T-cell (primary cell): ENCODE results near the gene LHFPL2. TPM values are rescaled to one million over a fixed set of nuclear protein-coding genes. Genes with fewer than 3 reads are reported as not detected.

ENCODE experiments used
- ATAC-seq, 4 experiments: fragments of 200-7000 bp in 3 of 4; fragments of 150-1000 bp in 1 of 4; cut with Tn5 transposase; replicated peaks in 1 of 4; 1 replicate in 3 of 4; 2 replicates in 1 of 4; pipeline ENCODE4 v1.10.0; 2021; ENCODE audit warnings: moderate library complexity in 3 of 4, mild to moderate bottlenecking in 2 of 4, moderate number of reproducible peaks in 1 of 4
- CTCF ChIA-PET, 2 donors: fragments of 300-600 bp; sonication (Branson Sonifier 250); formaldehyde crosslinking; loops; one replicate each; lab custom pipeline; 2022; ENCODE audit warnings: antibody characterized with exemption in 2 of 2; lab: Charles Lee
- POLR2A ChIA-PET, 2 donors: fragments of 300-600 bp; sonication (Branson Sonifier 250); formaldehyde crosslinking; loops; one replicate each; lab custom pipeline; 2022; ENCODE audit warnings: antibody characterized with exemption in 2 of 2; lab: Charles Lee
- DNase-seq, 35 experiments: peaks; one replicate each; pipeline versions ENCODE4 v3.0.0 to v3.0.0-alpha.2; 2013 to 2023
- H3K27ac ChIP-seq: one replicate; pipeline ENCODE4 v1.5.1; 2013; ENCODE audit warnings: low read length
- H3K27me3 ChIP-seq, 2 experiments: replicated peaks in 1 of 2; 1 replicate in 1 of 2; 2 replicates in 1 of 2; pipeline versions ENCODE4 v1.6.1 to v1.7.0; 2013; ENCODE audit warnings: low read length in 1 of 2, mixed read lengths in 1 of 2; ENCODE audit not compliant: control insufficient read depth in 2 of 2, insufficient read depth in 2 of 2; ENCODE audit errors: extremely low read depth in 1 of 2
- H3K36me3 ChIP-seq, 2 donors: 1 replicate in 1 of 2; 2 replicates in 1 of 2; pipeline versions ENCODE4 v1.6.1 to v1.7.0; 2013; ENCODE audit warnings: low read length in 1 of 2; ENCODE audit not compliant: control insufficient read depth in 2 of 2, insufficient read depth in 1 of 2; ENCODE audit errors: extremely low read depth in 1 of 2
- H3K4me1 ChIP-seq, 2 experiments: 1 replicate in 1 of 2; 2 replicates in 1 of 2; pipeline versions ENCODE4 v1.6.1 to v1.7.0; 2013; ENCODE audit warnings: low read length in 2 of 2, mixed read lengths in 1 of 2; ENCODE audit not compliant: insufficient read depth in 2 of 2, control insufficient read depth in 1 of 2; ENCODE audit errors: extremely low read depth in 1 of 2
- H3K4me3 ChIP-seq, 2 donors: 1 replicate in 1 of 2; 2 replicates in 1 of 2; pipeline versions ENCODE4 v1.5.1 to v1.7.0; 2013; ENCODE audit warnings: mild to moderate bottlenecking in 2 of 2, low read length in 1 of 2, moderate library complexity in 1 of 2; ENCODE audit not compliant: control insufficient read depth in 1 of 2; ENCODE audit errors: extremely low read depth in 1 of 2
- H3K9me3 ChIP-seq: 2 replicates; pipeline ENCODE4 v1.7.0; 2013
- H3K27ac Mint-ChIP-seq, 2 donors: one replicate each; pipeline ENCODE4 v1.8.0; 2020 to 2021; ENCODE audit warnings: mild to moderate bottlenecking in 2 of 2, mixed read lengths in 2 of 2
- H3K27me3 Mint-ChIP-seq, 2 donors: one replicate each; pipeline ENCODE4 v1.8.0; 2021 to 2022; ENCODE audit warnings: mixed read lengths in 2 of 2
- H3K36me3 Mint-ChIP-seq: one replicate; pipeline ENCODE4 v1.8.0; 2021; ENCODE audit warnings: mixed read lengths
- H3K4me1 Mint-ChIP-seq, 3 donors: one replicate each; pipeline ENCODE4 v1.8.0; 2020 to 2022; ENCODE audit warnings: mixed read lengths in 3 of 3, mild to moderate bottlenecking in 1 of 3
- H3K4me3 Mint-ChIP-seq, 3 donors: one replicate each; pipeline ENCODE4 v1.8.0; 2020 to 2022; ENCODE audit warnings: mild to moderate bottlenecking in 3 of 3, mixed read lengths in 3 of 3, moderate library complexity in 3 of 3
- H3K9me3 Mint-ChIP-seq, 3 donors: one replicate each; pipeline ENCODE4 v1.8.0; 2020 to 2022; ENCODE audit warnings: mixed read lengths in 3 of 3
- WGBS: methylation state at CpG from one replicate; pipeline ENCODE4 v1.1.5; 2013; ENCODE audit warnings: missing lambda C conversion rate; ENCODE audit not compliant: insufficient coverage; 5-methylcytosine and 5-hydroxymethylcytosine counted together
- total RNA-seq, 35 experiments: library from RNA in 6 of 35; stranded (reverse) in 6 of 35; fragments of 120-200 nt in 1 of 35; gene quantifications; one replicate each; pipeline versions ENCODE4 v1.2.1 to v1.2.4 and lab custom pipeline; 2013 to 2026

LHFPL2 gene
- total RNA-seq, 5 donors from 2014 or later (not counting 1 experiment from before 2014, with no cell fraction given), result 0.19 to 1.9 (median 0.82) TPM

DNA sequence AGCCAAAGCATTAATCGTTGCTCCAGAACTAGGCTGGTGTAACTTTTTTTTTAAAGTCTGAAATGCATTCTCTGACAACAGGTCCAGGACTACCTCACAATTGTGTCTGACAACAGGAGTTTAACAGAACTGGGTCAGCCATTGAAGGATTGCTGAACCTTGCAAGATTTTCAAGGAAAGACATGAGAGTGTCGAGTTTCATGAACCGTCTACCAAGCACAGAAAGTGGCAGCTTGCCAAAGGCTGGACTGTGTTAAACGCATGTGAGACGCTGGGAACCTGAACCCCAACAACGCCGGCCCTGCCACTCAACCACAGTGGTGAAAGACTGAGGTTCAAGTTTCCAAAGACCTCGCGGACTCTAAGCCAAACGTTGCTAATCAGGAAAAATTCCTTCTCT, 79.1 kb downstream of the LHFPL2 start:
- H3K27ac ChIP-seq, result no peak overlapping the region
- no peaks in the 10 kb centered on the region for H3K9me3 Mint-ChIP-seq
- CTCF ChIA-PET, result no interaction called here
- H3K4me1 Mint-ChIP-seq, result peaks cover 0 to 3% (median 0%) of the 10 kb centered on the region in 3 donors
- H3K27me3 ChIP-seq, result no peaks in the 10 kb centered on the region
- H3K27ac Mint-ChIP-seq, result no peak overlapping the region
- H3K4me3 Mint-ChIP-seq, result no peak overlapping the region
- peaks cover 8 to 9% of the 10 kb centered on the region in 2 donors for H3K27me3 Mint-ChIP-seq
- WGBS, result 93% methylated on average over 6 of the region's 10 CpGs
- no peak for DNase-seq
- H3K36me3 Mint-ChIP-seq, result no peaks in the 10 kb centered on the region
- ATAC-seq, result no peak
- H3K4me1 ChIP-seq, result no peaks in the 10 kb centered on the region
- POLR2A ChIA-PET, result no interaction called here
- no peak overlapping the region for H3K4me3 ChIP-seq
- no peaks in the 10 kb centered on the region for H3K9me3 ChIP-seq
- H3K36me3 ChIP-seq, result no peaks in the 10 kb centered on the region

DNA sequence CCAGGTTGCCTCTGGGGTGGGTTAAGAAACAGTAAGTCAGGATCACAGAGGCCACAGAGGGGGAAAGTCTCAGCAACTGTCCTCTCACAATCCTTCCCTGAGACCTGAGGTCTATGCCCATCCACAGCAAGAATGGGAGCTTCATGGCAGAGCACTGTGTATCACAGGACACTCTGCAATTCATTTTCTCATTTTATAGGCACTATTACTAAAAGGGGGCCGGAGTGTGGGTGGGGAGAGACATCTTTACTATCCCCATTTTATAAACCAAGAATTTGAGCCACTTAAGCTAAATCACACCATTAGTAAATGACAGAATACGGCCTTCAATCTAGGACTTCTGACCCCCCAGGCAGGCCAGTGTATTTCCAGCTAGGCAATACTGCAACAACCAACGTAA, 79.9 kb downstream of the LHFPL2 start:
- POLR2A ChIA-PET, result no interaction called here
- no peak overlapping the region for H3K4me3 ChIP-seq
- Mint-ChIP-seq H3K36me3 (no peaks in the 10 kb centered on the region), H3K27me3 (peaks cover 8 to 9% of the 10 kb centered on the region in 2 donors), H3K27ac (no peak overlapping the region), H3K4me3 (no peak overlapping the region), H3K9me3 (no peaks in the 10 kb centered on the region), H3K4me1 (no peaks in the 10 kb centered on the region)
- no peaks in the 10 kb centered on the region for H3K27me3 ChIP-seq
- CTCF ChIA-PET, result no interaction called here
- no peaks in the 10 kb centered on the region for H3K36me3 ChIP-seq
- H3K9me3 ChIP-seq, result no peaks in the 10 kb centered on the region
- no peak for ATAC-seq
- no peak for DNase-seq
- 95% methylated on average over 2 of the region's 3 CpGs for WGBS
- no peak overlapping the region for H3K27ac ChIP-seq
- H3K4me1 ChIP-seq, result no peaks in the 10 kb centered on the region

DNA sequence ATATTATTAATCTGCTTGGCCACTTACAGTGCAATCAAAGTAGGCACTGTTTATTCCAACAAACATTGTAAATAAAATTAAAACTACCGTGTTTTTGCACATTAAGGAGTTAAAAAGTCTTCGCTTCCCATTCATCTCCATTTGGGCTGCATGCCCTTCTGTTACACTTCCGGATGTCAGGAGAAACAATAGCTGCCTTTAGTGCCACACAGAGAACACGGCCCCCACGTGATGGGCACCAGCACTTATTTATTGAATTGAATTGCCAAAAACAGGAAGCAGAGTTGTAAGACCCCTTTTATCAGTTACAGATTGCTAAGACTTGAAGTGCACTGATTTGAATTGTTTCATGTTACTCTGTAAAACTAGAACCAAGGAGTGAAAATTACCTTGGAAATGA, 80.4 kb downstream of the LHFPL2 start:
- no peaks in the 10 kb centered on the region for H3K4me1 ChIP-seq
- no peaks in the 10 kb centered on the region for H3K27me3 ChIP-seq
- no peak for DNase-seq
- no peaks in the 10 kb centered on the region for H3K36me3 ChIP-seq
- H3K27me3 Mint-ChIP-seq, result peaks cover 8 to 9% of the 10 kb centered on the region in 2 donors
- H3K9me3 ChIP-seq, result no peaks in the 10 kb centered on the region
- no peak overlapping the region for H3K27ac Mint-ChIP-seq
- no peaks in the 10 kb centered on the region for H3K36me3 Mint-ChIP-seq
- CTCF ChIA-PET, result no interaction called here
- no peaks in the 10 kb centered on the region for H3K4me1 Mint-ChIP-seq
- no peak overlapping the region for H3K4me3 ChIP-seq
- POLR2A ChIA-PET, result no interaction called here
- no peak for ATAC-seq
- no peak overlapping the region for H3K27ac ChIP-seq
- WGBS, result 75% methylated on average over 2 of the region's 5 CpGs
- no peaks in the 10 kb centered on the region for H3K9me3 Mint-ChIP-seq
- no peak overlapping the region for H3K4me3 Mint-ChIP-seq

DNA sequence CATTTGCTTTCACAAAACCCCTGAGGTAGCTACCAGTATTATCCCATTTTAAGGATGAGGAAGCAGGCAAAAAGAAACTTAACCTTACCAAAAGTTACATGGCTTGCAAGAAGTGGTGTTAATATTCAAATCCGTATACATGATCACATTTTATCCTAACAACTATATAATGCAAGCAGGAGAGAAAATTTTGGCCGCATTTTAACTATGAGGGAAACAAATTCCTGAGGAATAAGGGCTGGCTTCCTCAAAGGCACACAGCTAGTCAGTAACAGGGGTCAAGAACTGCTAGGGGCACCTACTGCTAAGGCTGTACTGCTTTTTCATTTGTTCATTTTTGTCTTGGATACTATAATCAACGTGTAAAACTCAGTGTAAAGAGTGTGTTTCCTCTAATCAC, 81.0 kb downstream of the LHFPL2 start:
- H3K4me3 ChIP-seq, result no peak overlapping the region
- no peak for DNase-seq
- Mint-ChIP-seq H3K4me1 (no peaks in the 10 kb centered on the region), H3K27ac (no peak overlapping the region), H3K27me3 (peaks cover 8 to 12% of the 10 kb centered on the region in 2 donors), H3K36me3 (no peaks in the 10 kb centered on the region), H3K4me3 (no peak overlapping the region), H3K9me3 (no peaks in the 10 kb centered on the region)
- H3K27me3 ChIP-seq, result no peaks in the 10 kb centered on the region
- H3K27ac ChIP-seq, result no peak overlapping the region
- WGBS, result no CpG with 5 or more reads among the region's 3 CpGs
- H3K36me3 ChIP-seq, result no peaks in the 10 kb centered on the region
- ChIA-PET POLR2A (no interaction called here), CTCF (interaction anchor here in 1 of 2 donors (0.5 kb wide), 1 partner anchor 152 kb away, joined by 6 read pairs; no protein-coding TSS in a partner anchor)
- H3K4me1 ChIP-seq, result no peaks in the 10 kb centered on the region
- H3K9me3 ChIP-seq, result no peaks in the 10 kb centered on the region
- no peak for ATAC-seq

DNA sequence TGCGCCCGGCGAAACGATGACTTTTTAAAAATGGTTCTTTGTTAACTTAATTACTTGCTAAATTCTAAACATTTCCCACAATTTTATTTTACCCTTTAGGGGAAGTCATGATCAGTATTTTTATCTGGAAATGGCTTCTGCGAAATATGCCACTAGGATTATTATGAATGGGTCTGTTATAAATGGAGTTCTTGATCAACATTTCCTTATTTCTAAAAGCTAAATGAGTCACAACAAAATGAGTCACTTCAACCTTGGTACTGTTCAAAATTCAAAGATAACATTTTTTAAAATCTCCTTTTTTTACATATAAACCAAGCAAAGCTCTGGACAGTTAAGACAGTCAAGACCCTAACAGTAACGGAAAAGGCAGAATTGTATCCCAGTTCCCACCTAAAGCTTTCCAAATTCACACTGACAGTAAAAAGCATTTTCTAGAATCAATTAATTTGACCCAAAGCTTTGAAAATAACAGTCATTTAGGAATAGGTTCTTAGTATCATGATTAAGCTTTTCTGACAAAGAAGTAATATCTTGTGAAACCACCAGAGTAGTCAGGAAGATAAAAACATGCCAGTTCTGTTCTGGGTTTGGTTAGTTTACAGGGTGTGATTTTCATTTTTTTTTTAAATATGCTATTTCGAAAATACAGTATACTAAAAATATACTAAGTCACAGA, 81.7 kb downstream of the LHFPL2 start:
- ChIA-PET POLR2A (no interaction called here), CTCF (interaction anchor here in 1 of 2 donors (0.5 kb wide), 1 partner anchor 153 kb away, joined by 6 read pairs; no protein-coding TSS in a partner anchor)
- H3K4me1 Mint-ChIP-seq, result no peaks in the 10 kb centered on the region
- Histone ChIP-seq H3K36me3 (no peaks in the 10 kb centered on the region), H3K27me3 (no peaks in the 10 kb centered on the region), H3K4me3 (no peak overlapping the region), H3K27ac (no peak overlapping the region), H3K9me3 (no peaks in the 10 kb centered on the region), H3K4me1 (no peaks in the 10 kb centered on the region)
- ATAC-seq (no peak), DNase-seq (no peak)
- 100% methylated on average over 1 of the region's 7 CpGs for WGBS
- no peak overlapping the region for H3K4me3 Mint-ChIP-seq
- no peaks in the 10 kb centered on the region for H3K36me3 Mint-ChIP-seq
- H3K9me3 Mint-ChIP-seq, result no peaks in the 10 kb centered on the region
- peaks cover 8 to 12% of the 10 kb centered on the region in 2 donors for H3K27me3 Mint-ChIP-seq
- no peak overlapping the region for H3K27ac Mint-ChIP-seq

DNA sequence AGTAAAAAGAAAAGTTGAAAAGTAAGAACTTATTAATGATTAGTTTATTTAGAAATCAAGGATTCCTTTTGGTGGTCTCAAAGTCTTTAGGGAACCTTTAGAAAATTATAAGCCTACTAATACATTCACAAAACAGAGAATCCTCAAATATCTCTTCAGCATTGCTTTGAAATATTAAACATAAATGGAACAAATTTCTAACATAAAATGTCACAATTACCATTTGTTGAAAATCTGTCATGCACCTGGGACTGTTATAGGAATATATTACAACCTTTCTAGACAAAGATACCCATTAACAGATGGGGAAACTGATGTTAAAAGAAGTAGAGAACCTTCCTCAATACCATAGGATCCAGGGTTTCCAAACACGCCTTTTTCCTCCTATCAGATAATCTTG, 83.2 kb downstream of the LHFPL2 start:
- CTCF ChIA-PET, result no interaction called here
- Mint-ChIP-seq H3K4me3 (no peak overlapping the region), H3K27me3 (peaks cover 3 to 14% of the 10 kb centered on the region in 2 donors), H3K9me3 (no peaks in the 10 kb centered on the region), H3K4me1 (no peaks in the 10 kb centered on the region), H3K36me3 (no peaks in the 10 kb centered on the region), H3K27ac (no peak overlapping the region)
- H3K27ac ChIP-seq, result no peak overlapping the region
- POLR2A ChIA-PET, result interaction anchor here in 1 of 2 donors (0.6 kb wide), 1 partner anchor 335 kb away, joined by 9 read pairs; no protein-coding TSS in a partner anchor
- no peak for ATAC-seq
- no peak overlapping the region for H3K4me3 ChIP-seq
- H3K4me1 ChIP-seq, result no peaks in the 10 kb centered on the region
- no peaks in the 10 kb centered on the region for H3K9me3 ChIP-seq
- H3K36me3 ChIP-seq, result no peaks in the 10 kb centered on the region
- 100% methylated on average over 1 of the region's 1 CpG for WGBS
- peaks cover 0 to 4% of the 10 kb centered on the region in 2 experiments for H3K27me3 ChIP-seq
- DNase-seq, result no peak
